ENCODE data around the gene UBE2R2. TPM values are rescaled to one million over a fixed set of nuclear protein-coding genes. Genes with fewer than 3 reads are reported as not detected.

Gene UBE2R2
- total and polyA plus RNA-seq, 2 of the 4 experiments (the other 2 are of a cell fraction): 12.7 to 24.8 TPM

DNA sequence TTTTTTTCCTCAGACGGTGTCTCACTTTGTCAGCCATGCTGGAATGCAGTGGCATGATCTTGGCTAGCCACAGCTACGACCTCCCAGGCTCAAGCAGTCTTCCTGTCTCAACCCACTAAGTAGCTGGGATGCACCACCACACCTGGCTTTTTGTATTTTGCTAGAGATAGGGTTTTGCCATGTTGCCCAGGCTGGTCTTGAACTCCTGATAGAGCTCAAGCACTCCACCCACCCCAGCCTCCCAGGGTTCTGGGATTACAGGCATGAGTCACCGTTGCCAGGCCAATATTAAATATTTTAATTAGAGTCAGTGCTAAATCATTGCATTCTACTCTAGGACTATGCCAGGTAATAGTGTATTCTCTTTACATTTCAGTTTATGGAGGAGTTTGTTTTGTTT, 41.5 kb downstream of the UBE2R2 start:
- CTCF ChIA-PET: no interaction called here

More for the DNA sequence above, 41.5 kb downstream of the UBE2R2 start:
- H2AK9ac ChIP-seq (replicated peaks; ENCODE audit: low read depth, low read length, poor library complexity): no peak overlapping the region
- no peak overlapping the region for H3K9ac ChIP-seq (ENCODE audit: low read depth, low read length)
- POLR2A ChIA-PET (ENCODE audit: unreplicated experiment): no interaction called here
- no peak overlapping the region for H2BK5ac ChIP-seq (ENCODE audit: low read depth, low read length, poor library complexity, severe bottlenecking)
- no peak overlapping the region for H2BK15ac ChIP-seq (ENCODE audit: low read depth, low read length)
- H3K4me2 ChIP-seq (ENCODE audit: low read depth, low read length): no peak overlapping the region
- no peak for TF ChIP-seq FOS (IDR thresholded peaks at IDR 0.05; ENCODE audit: low read depth, low read length)
- TF ChIP-seq MAZ (IDR thresholded peaks at IDR 0.05; ENCODE audit: borderline replicate concordance, low read depth, low read length): no peak
- TF ChIP-seq, protein P1, sequence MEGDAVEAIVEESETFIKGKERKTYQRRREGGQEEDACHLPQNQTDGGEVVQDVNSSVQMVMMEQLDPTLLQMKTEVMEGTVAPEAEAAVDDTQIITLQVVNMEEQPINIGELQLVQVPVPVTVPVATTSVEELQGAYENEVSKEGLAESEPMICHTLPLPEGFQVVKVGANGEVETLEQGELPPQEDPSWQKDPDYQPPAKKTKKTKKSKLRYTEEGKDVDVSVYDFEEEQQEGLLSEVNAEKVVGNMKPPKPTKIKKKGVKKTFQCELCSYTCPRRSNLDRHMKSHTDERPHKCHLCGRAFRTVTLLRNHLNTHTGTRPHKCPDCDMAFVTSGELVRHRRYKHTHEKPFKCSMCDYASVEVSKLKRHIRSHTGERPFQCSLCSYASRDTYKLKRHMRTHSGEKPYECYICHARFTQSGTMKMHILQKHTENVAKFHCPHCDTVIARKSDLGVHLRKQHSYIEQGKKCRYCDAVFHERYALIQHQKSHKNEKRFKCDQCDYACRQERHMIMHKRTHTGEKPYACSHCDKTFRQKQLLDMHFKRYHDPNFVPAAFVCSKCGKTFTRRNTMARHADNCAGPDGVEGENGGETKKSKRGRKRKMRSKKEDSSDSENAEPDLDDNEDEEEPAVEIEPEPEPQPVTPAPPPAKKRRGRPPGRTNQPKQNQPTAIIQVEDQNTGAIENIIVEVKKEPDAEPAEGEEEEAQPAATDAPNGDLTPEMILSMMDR (conservative IDR thresholded peaks at IDR 0.05; ENCODE audit: low read depth, low read length): no peak
- TF ChIP-seq RFX5 (IDR thresholded peaks at IDR 0.05; ENCODE audit: low read depth, low read length): no peak
- no peak for TF ChIP-seq CEBPB (IDR thresholded peaks at IDR 0.05; ENCODE audit: low read depth, low read length)
- no peak for TF ChIP-seq SMC3 (IDR thresholded peaks at IDR 0.05; ENCODE audit: low read depth, low read length)
- TF ChIP-seq RCOR1 (IDR thresholded peaks at IDR 0.05; ENCODE audit: insufficient replicate concordance, low read length): no peak
- no peak for TF ChIP-seq RAD21 (IDR thresholded peaks at IDR 0.05; ENCODE audit: low read length)
- no peak for TF ChIP-seq MXI1 (IDR thresholded peaks at IDR 0.05; ENCODE audit: borderline replicate concordance, low read depth, low read length)
- no peak for TF ChIP-seq CHD1 (IDR thresholded peaks at IDR 0.05; ENCODE audit: low read depth, low read length)
- TF ChIP-seq POLR2A (IDR thresholded peaks at IDR 0.05; ENCODE audit: low read depth, low read length): no peak
- TF ChIP-seq, protein P2, sequence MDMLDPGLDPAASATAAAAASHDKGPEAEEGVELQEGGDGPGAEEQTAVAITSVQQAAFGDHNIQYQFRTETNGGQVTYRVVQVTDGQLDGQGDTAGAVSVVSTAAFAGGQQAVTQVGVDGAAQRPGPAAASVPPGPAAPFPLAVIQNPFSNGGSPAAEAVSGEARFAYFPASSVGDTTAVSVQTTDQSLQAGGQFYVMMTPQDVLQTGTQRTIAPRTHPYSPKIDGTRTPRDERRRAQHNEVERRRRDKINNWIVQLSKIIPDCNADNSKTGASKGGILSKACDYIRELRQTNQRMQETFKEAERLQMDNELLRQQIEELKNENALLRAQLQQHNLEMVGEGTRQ (IDR thresholded peaks at IDR 0.05; ENCODE audit: low read depth, low read length): no peak
- TF ChIP-seq MAFK (IDR thresholded peaks at IDR 0.05; ENCODE audit: low read depth, low read length): no peak
- TF ChIP-seq NFE2L2 (IDR thresholded peaks at IDR 0.05; ENCODE audit: low read depth, low read length): no peak
- TF ChIP-seq, protein P3, sequence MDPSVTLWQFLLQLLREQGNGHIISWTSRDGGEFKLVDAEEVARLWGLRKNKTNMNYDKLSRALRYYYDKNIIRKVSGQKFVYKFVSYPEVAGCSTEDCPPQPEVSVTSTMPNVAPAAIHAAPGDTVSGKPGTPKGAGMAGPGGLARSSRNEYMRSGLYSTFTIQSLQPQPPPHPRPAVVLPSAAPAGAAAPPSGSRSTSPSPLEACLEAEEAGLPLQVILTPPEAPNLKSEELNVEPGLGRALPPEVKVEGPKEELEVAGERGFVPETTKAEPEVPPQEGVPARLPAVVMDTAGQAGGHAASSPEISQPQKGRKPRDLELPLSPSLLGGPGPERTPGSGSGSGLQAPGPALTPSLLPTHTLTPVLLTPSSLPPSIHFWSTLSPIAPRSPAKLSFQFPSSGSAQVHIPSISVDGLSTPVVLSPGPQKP (IDR thresholded peaks at IDR 0.05; ENCODE audit: borderline replicate concordance, low read depth, low read length): no peak
- TF ChIP-seq BHLHE40 (IDR thresholded peaks at IDR 0.05; ENCODE audit: low read depth, low read length): no peak
- 0 out of 2 replicates have a peak overlapping the region, but pooled peaks have one; percentile 27 for H3K27ac ChIP-seq (ENCODE audit: insufficient read depth, low read length)
- peaks cover 14% of the 10 kb centered on the region for H3K9me1 ChIP-seq (ENCODE audit: insufficient read depth, low read length)
- dilution Hi-C loops (cut with HindIII; ENCODE audit: low sequenced_read_pairs, unreplicated experiment): no loop called here
- peaks cover 6 to 66% of the 10 kb centered on the region in 2 experiments for H3K79me1 ChIP-seq (ENCODE audit: low read depth in 1 of 2, low read length in 2 of 2)
- no peak overlapping the region for H2AFZ ChIP-seq (replicated peaks; ENCODE audit: low read length, poor library complexity)
- BruUV-seq (replicated peaks): no TSS peak
- H3K14ac ChIP-seq (replicated peaks; ENCODE audit: low read depth, low read length): no peak overlapping the region
- H4K5ac ChIP-seq (ENCODE audit: low read depth, low read length): no peak overlapping the region
- H3K36me3 ChIP-seq (ENCODE audit: control insufficient read depth, insufficient read depth, low read length): peaks cover 3% of the 10 kb centered on the region
- no peak overlapping the region for H2BK20ac ChIP-seq (ENCODE audit: low read depth, low read length)
- H4K20me1 ChIP-seq (ENCODE audit: insufficient read depth, low read length): peaks cover 93% of the 10 kb centered on the region
- no peaks in the 10 kb centered on the region for H3K27me3 ChIP-seq (ENCODE audit: control insufficient read depth, insufficient read depth, low read length)
- no peak overlapping the region for H3K18ac ChIP-seq (ENCODE audit: low read depth, low read length)
- no peak overlapping the region for H4K91ac ChIP-seq (ENCODE audit: insufficient read depth, low read depth, low read length)
- no peak overlapping the region for H3K4me3 ChIP-seq (ENCODE audit: insufficient read depth, low read depth, low read length)
- H3K56ac ChIP-seq (ENCODE audit: extremely low read depth, insufficient read depth, low read length): no peak overlapping the region
- no CpG with 5 or more reads among the region's 3 CpGs for WGBS, 2 experiments (ENCODE audit: extremely low coverage in 2 of 2, insufficient read length in 1 of 2)
- ATAC-seq (ENCODE audit: low read depth) (peak; percentile 40; the same call in 1 of the 2 replicates), DNase-seq (peak; percentile 19)
- H2BK120ac ChIP-seq (ENCODE audit: low read depth, low read length): no peak overlapping the region
- no peaks in the 10 kb centered on the region for H3K9me3 ChIP-seq (ENCODE audit: control insufficient read depth, insufficient read depth, low read length)
- no peak overlapping the region for H4K8ac ChIP-seq (ENCODE audit: low read depth in 2 of 2, low read length in 2 of 2)
- H3K4ac ChIP-seq (ENCODE audit: low read depth, low read length): no peak overlapping the region
- H3K4me1 ChIP-seq (ENCODE audit: control insufficient read depth, insufficient read depth, low read length): peaks cover 9% of the 10 kb centered on the region
- H2AK5ac ChIP-seq (ENCODE audit: low read depth, low read length): no peak overlapping the region
- in situ Hi-C loops (cut with MboI; ENCODE audit: low sequenced_read_pairs): no loop called here
- intact Hi-C loops (cut with micrococcal nuclease): no loop called here
- H3K23ac ChIP-seq (ENCODE audit: low read depth, low read length): no peak overlapping the region
